ENCODE results near the gene TSEN2.

TSEN2 gene

DNA sequence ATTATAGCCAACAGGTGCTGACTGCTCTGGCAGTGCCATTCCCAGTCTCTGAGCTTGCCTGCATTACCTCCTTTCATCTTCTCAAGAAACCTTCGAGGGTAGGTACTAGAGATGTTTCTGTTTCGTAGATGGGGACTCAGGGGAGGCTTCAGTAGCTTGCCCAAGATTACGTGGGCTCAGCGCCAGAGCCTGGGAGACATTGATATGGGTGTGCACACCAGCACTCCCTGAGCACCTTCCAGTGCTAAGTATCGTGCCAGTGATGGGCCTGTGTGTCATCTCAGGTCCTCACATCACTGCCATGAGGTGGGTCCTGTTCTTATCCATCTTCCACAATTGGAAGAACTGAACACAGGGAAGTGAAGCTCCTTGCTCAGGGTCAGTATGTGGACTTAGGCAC is 15.2 kb downstream of the TSEN2 start:
- DNase-seq (ENCODE audit: low read depth), result no peak
- TF ChIP-seq CTCF (IDR thresholded peaks at IDR 0.05; ENCODE audit: insufficient read depth, low read depth, low read length, missing control alignments), result no peak
- no peak overlapping the region for H3K4me3 ChIP-seq (ENCODE audit: low read length)

- no peak for TF ChIP-seq CTCF (IDR thresholded peaks at IDR 0.05; ENCODE audit: insufficient read depth, low read depth, low read length, missing control alignments)
- DNase-seq (ENCODE audit: low read depth), result peak; percentile 32
- no peak overlapping the region for H3K4me3 ChIP-seq (ENCODE audit: low read length)
Measured at GRCh38 chr3:12501360-12502020, 17.2 kb downstream of the TSEN2 start.

DNA sequence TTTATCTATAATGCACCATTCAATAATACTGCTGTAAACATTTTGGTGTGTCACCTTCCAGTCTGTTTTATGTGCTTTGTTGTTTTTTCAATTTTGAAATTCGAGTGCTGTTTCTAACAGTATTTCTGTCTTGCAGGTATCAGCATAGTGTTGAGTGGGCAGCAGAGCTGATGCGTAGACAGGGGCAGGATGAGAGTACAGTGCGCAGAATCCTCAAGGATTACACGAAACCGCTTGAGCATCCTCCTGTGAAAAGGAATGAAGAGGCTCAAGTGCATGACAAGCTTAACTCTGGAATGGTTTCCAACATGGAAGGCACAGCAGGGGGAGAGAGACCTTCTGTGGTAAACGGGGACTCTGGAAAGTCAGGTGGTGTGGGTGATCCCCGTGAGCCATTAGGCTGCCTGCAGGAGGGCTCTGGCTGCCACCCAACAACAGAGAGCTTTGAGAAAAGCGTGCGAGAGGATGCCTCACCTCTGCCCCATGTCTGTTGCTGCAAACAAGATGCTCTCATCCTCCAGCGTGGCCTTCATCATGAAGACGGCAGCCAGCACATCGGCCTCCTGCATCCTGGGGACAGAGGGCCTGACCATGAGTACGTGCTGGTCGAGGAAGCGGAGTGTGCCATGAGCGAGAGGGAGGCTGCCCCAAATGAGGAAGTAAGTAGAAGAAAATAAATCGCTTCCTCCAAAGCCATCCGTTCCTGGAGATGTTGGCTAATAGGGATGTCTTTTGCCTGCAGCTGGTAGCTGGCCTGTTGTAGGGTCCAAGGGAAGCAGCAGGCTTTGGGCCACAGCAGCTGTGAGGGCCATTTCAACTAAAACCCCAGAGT is 19.1 kb downstream of the TSEN2 start:
- no peak for TF ChIP-seq CTCF (IDR thresholded peaks at IDR 0.05; ENCODE audit: insufficient read depth, low read depth, low read length, missing control alignments)
- DNase-seq (ENCODE audit: low read depth), result no peak
- no peak overlapping the region for H3K4me3 ChIP-seq (ENCODE audit: low read length)

DNA sequence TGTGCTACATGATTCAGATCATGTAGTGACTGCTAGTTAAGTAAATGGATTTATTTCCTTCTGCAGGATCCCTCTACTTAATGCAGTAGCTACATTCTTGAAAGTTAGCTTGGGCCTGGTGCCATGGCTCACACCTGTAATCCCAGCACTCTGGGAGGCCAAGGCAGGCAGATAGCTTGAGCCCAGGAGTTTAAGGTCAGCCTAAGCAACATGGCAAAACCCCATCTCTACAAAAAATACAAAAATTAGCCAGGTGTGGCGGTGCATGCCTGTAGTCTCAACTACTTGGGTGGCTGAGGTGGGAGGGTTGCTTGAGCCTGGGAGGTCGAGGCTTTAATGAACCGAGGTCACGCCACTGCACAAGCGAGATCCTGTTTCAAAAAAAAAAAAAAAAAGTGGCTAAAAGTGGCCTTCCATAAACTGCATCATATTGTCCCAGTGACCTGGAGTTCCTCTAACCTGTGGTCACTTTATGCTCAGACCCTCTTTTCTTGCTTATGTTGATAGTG is 22.0 kb downstream of the TSEN2 start:
- no peak for TF ChIP-seq CTCF (IDR thresholded peaks at IDR 0.05; ENCODE audit: insufficient read depth, low read depth, low read length, missing control alignments)
- no peak for DNase-seq (ENCODE audit: low read depth)
- H3K4me3 ChIP-seq (ENCODE audit: low read length), result no peak overlapping the region

- no peak for TF ChIP-seq CTCF (IDR thresholded peaks at IDR 0.05; ENCODE audit: insufficient read depth, low read depth, low read length, missing control alignments)
- no peak overlapping the region for H3K4me3 ChIP-seq (ENCODE audit: low read length)
- DNase-seq (ENCODE audit: low read depth), result peak; percentile 59
Measured at GRCh38 chr3:12507591-12508281, 23.5 kb downstream of the TSEN2 start.

DNA sequence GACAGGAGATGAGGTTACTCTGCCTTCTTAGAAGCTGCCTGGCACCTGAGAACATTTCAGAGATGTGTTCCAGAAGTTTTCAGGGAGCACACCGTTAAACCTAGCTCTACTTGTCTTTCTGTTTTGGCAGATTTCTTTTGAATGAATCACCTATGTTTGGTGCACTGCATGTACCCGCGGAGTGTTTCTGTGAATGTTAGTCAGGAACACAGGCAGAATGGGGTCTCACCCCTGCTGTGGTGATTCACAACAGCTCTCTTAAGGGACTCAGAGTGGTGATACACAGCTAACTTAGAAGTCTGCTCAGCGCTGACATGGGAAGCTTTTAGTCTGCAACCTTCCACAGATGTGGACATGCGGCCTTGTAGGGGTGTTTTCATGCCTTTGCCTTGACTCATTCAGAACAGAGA is 24.0 kb downstream of the TSEN2 start:
- no peak overlapping the region for H3K4me3 ChIP-seq (ENCODE audit: low read length)
- DNase-seq (ENCODE audit: low read depth), result peak; percentile 94
- no peak for TF ChIP-seq CTCF (IDR thresholded peaks at IDR 0.05; ENCODE audit: insufficient read depth, low read depth, low read length, missing control alignments)
